Astrocyte (in vitro differentiated cells and primary cell): ENCODE results near the gene TNNC2. TPM values are rescaled to one million over a fixed set of nuclear protein-coding genes. Genes with fewer than 3 reads are reported as not detected.

ENCODE experiments used
- DNase-seq: peaks from one replicate; pipeline ENCODE4 v3.0.0-alpha.2; 2010; ENCODE audit warnings: low read depth
- FAIRE-seq: peaks from 2 replicates; lab custom pipeline; 2011; peaks lifted over from hg19 to GRCh38; lab: Jason Lieb, UNC
- H2AFZ ChIP-seq: 2 replicates; pipeline ENCODE4 v1.6.0; 2012; ENCODE audit warnings: low read depth, low read length, inconsistent platforms
- H3K27ac ChIP-seq: 2 replicates; pipeline ENCODE4 v1.5.1; 2011; ENCODE audit warnings: low read depth, low read length, inconsistent platforms
- H3K27me3 ChIP-seq: 2 replicates; pipeline ENCODE4 v1.6.0; 2011; ENCODE audit warnings: low read length, inconsistent platforms; ENCODE audit not compliant: insufficient read depth
- H3K36me3 ChIP-seq: 2 replicates; pipeline ENCODE4 v1.5.1; 2011; ENCODE audit warnings: low read length, inconsistent platforms; ENCODE audit not compliant: insufficient read depth
- H3K4me1 ChIP-seq: 2 replicates; pipeline ENCODE4 v1.5.1; 2011; ENCODE audit warnings: low read length, inconsistent platforms; ENCODE audit not compliant: insufficient read depth
- H3K4me2 ChIP-seq: 2 replicates; pipeline ENCODE4 v1.6.0; 2012; ENCODE audit warnings: low read length, inconsistent platforms
- H3K4me3 ChIP-seq: 2 replicates; pipeline ENCODE4 v1.5.1; 2011; ENCODE audit warnings: low read depth, mild to moderate bottlenecking, low read length, inconsistent platforms; ENCODE audit not compliant: insufficient read depth
- H3K79me2 ChIP-seq: 2 replicates; pipeline ENCODE4 v1.6.0; 2012; ENCODE audit warnings: mild to moderate bottlenecking, low read length, inconsistent platforms; ENCODE audit not compliant: insufficient read depth
- H3K9ac ChIP-seq: 2 replicates; pipeline ENCODE4 v1.6.0; 2012; ENCODE audit warnings: mild to moderate bottlenecking, low read length, inconsistent platforms
- H3K9me3 ChIP-seq: 2 replicates; pipeline ENCODE4 v1.5.1; 2012; ENCODE audit warnings: low read depth, mild to moderate bottlenecking, low read length, inconsistent platforms; ENCODE audit not compliant: insufficient read depth
- H4K20me1 ChIP-seq: 2 replicates; pipeline ENCODE4 v1.6.0; 2012; ENCODE audit warnings: low read length, inconsistent platforms; ENCODE audit not compliant: insufficient read depth
- H3K27ac Mint-ChIP-seq: one replicate; pipeline ENCODE4 v1.8.0; 2021; ENCODE audit warnings: mild to moderate bottlenecking, mixed read lengths; ENCODE audit not compliant: unreplicated experiment
- H3K27me3 Mint-ChIP-seq: one replicate; pipeline ENCODE4 v1.8.0; 2021; ENCODE audit warnings: low read depth, mixed read lengths; ENCODE audit not compliant: unreplicated experiment
- H3K36me3 Mint-ChIP-seq: one replicate; pipeline ENCODE4 v1.8.0; 2021; ENCODE audit warnings: low read depth, mixed read lengths; ENCODE audit not compliant: unreplicated experiment
- H3K4me1 Mint-ChIP-seq: one replicate; pipeline ENCODE4 v1.8.0; 2021; ENCODE audit warnings: low read depth, mixed read lengths; ENCODE audit not compliant: unreplicated experiment
- H3K4me3 Mint-ChIP-seq: one replicate; pipeline ENCODE4 v1.8.0; 2021; ENCODE audit warnings: mild to moderate bottlenecking, moderate library complexity, mixed read lengths; ENCODE audit not compliant: unreplicated experiment
- H3K9me3 Mint-ChIP-seq: one replicate; pipeline ENCODE4 v1.8.0; 2021; ENCODE audit warnings: mild to moderate bottlenecking, mixed read lengths; ENCODE audit not compliant: unreplicated experiment
- CTCF ChIP-seq: IDR thresholded peaks from 2 replicates; pipeline ENCODE4 v1.5.1; 2011; ENCODE audit warnings: low read depth, mild to moderate bottlenecking, inconsistent platforms, low read length, moderate library complexity; ENCODE audit not compliant: insufficient read depth
- EZH2 ChIP-seq: IDR thresholded peaks from 2 replicates; pipeline ENCODE4 v1.6.1; 2012; ENCODE audit warnings: mild to moderate bottlenecking, low read length, inconsistent platforms; ENCODE audit not compliant: insufficient read depth
- total RNA-seq: library from RNA; stranded (reverse); gene quantifications from 2 replicates; pipeline ENCODE4 v1.2.1, GENCODE V29; 2021

Gene TNNC2
- total RNA-seq, 1 donor from 2014 or later, result not detected

- Histone ChIP-seq H3K4me3 (no peak overlapping the region), H2AFZ (no peak overlapping the region), H3K36me3 (peaks cover 21% of the 10 kb centered on the region), H3K27me3 (no peaks in the 10 kb centered on the region), H4K20me1 (peaks cover 12% of the 10 kb centered on the region), H3K9me3 (no peaks in the 10 kb centered on the region), H3K4me2 (no peak overlapping the region), H3K4me1 (no peaks in the 10 kb centered on the region), H3K79me2 (no peaks in the 10 kb centered on the region), H3K9ac (no peak overlapping the region), H3K27ac (no peak overlapping the region)
- FAIRE-seq (no peak), DNase-seq (no peak)
- no peak overlapping the region for H3K27ac Mint-ChIP-seq
- H3K27me3 Mint-ChIP-seq, result no peaks in the 10 kb centered on the region
- TF ChIP-seq EZH2 (no peak), CTCF (no peak)
- H3K4me3 Mint-ChIP-seq, result no peak overlapping the region
- H3K36me3 Mint-ChIP-seq, result peaks cover 20% of the 10 kb centered on the region
- H3K9me3 Mint-ChIP-seq, result no peaks in the 10 kb centered on the region
- no peaks in the 10 kb centered on the region for H3K4me1 Mint-ChIP-seq
These were observed 16.4 kb upstream of the TNNC2 start for GRCh38 chr20:45843506-45843905.

- FAIRE-seq, result no peak
- Mint-ChIP-seq H3K27ac (no peak overlapping the region), H3K9me3 (no peaks in the 10 kb centered on the region)
These were observed 15.2 kb upstream of the TNNC2 start for GRCh38 chr20:45842169-45842812.

More at GRCh38 chr20:45842169-45842812, 15.2 kb upstream of the TNNC2 start:
- Histone ChIP-seq H3K27me3 (no peaks in the 10 kb centered on the region), H3K4me3 (no peak overlapping the region), H3K4me2 (no peak overlapping the region), H3K9ac (no peak overlapping the region), H3K4me1 (no peaks in the 10 kb centered on the region), H3K27ac (no peak overlapping the region), H4K20me1 (peaks cover 12% of the 10 kb centered on the region), H2AFZ (no peak overlapping the region), H3K79me2 (no peaks in the 10 kb centered on the region), H3K36me3 (peaks cover 21% of the 10 kb centered on the region), H3K9me3 (no peaks in the 10 kb centered on the region)
- TF ChIP-seq EZH2, result no peak
- no peak for TF ChIP-seq CTCF
- Mint-ChIP-seq H3K36me3 (peaks cover 20% of the 10 kb centered on the region), H3K4me1 (no peaks in the 10 kb centered on the region), H3K4me3 (no peak overlapping the region), H3K27me3 (no peaks in the 10 kb centered on the region)
- DNase-seq, result no peak
